NB4 (cell line): ENCODE measurements around the gene DCC.

ENCODE experiments used
- DNase-seq: peaks from one replicate; pipeline ENCODE4 v3.0.0; 2010; ENCODE audit warnings: low read depth
- H3K4me3 ChIP-seq: one replicate; pipeline ENCODE4 v1.5.1; 2011; ENCODE audit warnings: mild to moderate bottlenecking, low read depth, low read length, moderate library complexity
- CTCF ChIP-seq: IDR thresholded peaks from one replicate; pipeline ENCODE4 v1.5.1; 2012; ENCODE audit warnings: low read depth, low read length
- MAX ChIP-seq: IDR thresholded peaks from 2 replicates; pipeline ENCODE4 v1.6.1; 2011; ENCODE audit warnings: low read depth, low read length
- MYC ChIP-seq: IDR thresholded peaks from 2 replicates; pipeline ENCODE4 v1.6.1; 2011; ENCODE audit warnings: low read depth, low read length
- POLR2A ChIP-seq: IDR thresholded peaks from 2 replicates; pipeline ENCODE4 v1.6.1; 2011; ENCODE audit warnings: mild to moderate bottlenecking; ENCODE audit not compliant: insufficient read length; ENCODE audit errors: extremely low read depth

Gene DCC

GRCh38 chr18:53560546-53560945 is 1220.5 kb downstream of the DCC start:
- H3K4me3 ChIP-seq: no peak overlapping the region
- no peak for TF ChIP-seq CTCF
- TF ChIP-seq MAX: no peak
- TF ChIP-seq MYC: no peak
- TF ChIP-seq POLR2A: no peak

GRCh38 chr18:53566626-53567025 is 1226.6 kb downstream of the DCC start:
- H3K4me3 ChIP-seq: no peak overlapping the region
- TF ChIP-seq POLR2A (no peak), MYC (no peak), MAX (no peak), CTCF (no peak)
- DNase-seq: no peak

More at GRCh38 chr18:53560546-53560945, 1220.5 kb downstream of the DCC start:
- no peak for DNase-seq

- TF ChIP-seq CTCF (peak; percentile 50), MYC (no peak)
- no peak overlapping the region for H3K4me3 ChIP-seq
- DNase-seq: peak; percentile 38
These were observed 1228.1 kb downstream of the DCC start for GRCh38 chr18:53567929-53568574.
